Measurements from ENCODE around the gene CFAP410.

- TF ChIP-seq EZH2 (IDR thresholded peaks at IDR 0.05; ENCODE audit: insufficient read depth, low read length) = no peak
- TF ChIP-seq, protein P1, sequence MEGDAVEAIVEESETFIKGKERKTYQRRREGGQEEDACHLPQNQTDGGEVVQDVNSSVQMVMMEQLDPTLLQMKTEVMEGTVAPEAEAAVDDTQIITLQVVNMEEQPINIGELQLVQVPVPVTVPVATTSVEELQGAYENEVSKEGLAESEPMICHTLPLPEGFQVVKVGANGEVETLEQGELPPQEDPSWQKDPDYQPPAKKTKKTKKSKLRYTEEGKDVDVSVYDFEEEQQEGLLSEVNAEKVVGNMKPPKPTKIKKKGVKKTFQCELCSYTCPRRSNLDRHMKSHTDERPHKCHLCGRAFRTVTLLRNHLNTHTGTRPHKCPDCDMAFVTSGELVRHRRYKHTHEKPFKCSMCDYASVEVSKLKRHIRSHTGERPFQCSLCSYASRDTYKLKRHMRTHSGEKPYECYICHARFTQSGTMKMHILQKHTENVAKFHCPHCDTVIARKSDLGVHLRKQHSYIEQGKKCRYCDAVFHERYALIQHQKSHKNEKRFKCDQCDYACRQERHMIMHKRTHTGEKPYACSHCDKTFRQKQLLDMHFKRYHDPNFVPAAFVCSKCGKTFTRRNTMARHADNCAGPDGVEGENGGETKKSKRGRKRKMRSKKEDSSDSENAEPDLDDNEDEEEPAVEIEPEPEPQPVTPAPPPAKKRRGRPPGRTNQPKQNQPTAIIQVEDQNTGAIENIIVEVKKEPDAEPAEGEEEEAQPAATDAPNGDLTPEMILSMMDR (IDR thresholded peaks at IDR 0.05; ENCODE audit: insufficient read depth, low read depth, low read length) = no peak
These were observed 44.0 kb downstream of the CFAP410 start for GRCh38 chr21:44295163-44295573.

Data from astrocyte (in vitro differentiated cells and primary cell).